ENCODE results near the gene HDAC2. TPM values are rescaled to one million over a fixed set of nuclear protein-coding genes. Genes with fewer than 3 reads are reported as not detected.
A peak's percentile ranks its signal among the peaks of the same experiment; 100 is the strongest.

Gene HDAC2
- total and polyA plus RNA-seq, 2 of the 13 experiments (the other 11 are each of a cell fraction or from before 2014, with no cell fraction given), result 99.6 to 114 TPM

- TF ChIP-seq ZSCAN20 (CRISPR knock-in tag; IDR thresholded peaks at IDR 0.05; ENCODE audit: borderline replicate concordance), result peak; percentile 57; the same call in 1 of the 2 replicates
- TF ChIP-seq PITX1 (CRISPR knock-in tag; IDR thresholded peaks at IDR 0.05), result 0 out of 2 replicates have a peak, but pooled peaks have one; percentile 15
- TF ChIP-seq SRY (CRISPR knock-in tag; IDR thresholded peaks at IDR 0.05), result no peak; the same call in 1 of the 2 replicates
- no peak for TF ChIP-seq ZNF451 (CRISPR knock-in tag; IDR thresholded peaks at IDR 0.05)
- peak; percentile 5 for TF ChIP-seq SAP130 (CRISPR knock-in tag; IDR thresholded peaks at IDR 0.05; ENCODE audit: low read depth)
- no peak for TF ChIP-seq SOX5 (CRISPR knock-in tag; IDR thresholded peaks at IDR 0.05; ENCODE audit: borderline replicate concordance)
- no peak for TF ChIP-seq FOXK2 (IDR thresholded peaks at IDR 0.05)
- no peak for TF ChIP-seq ZNF850 (CRISPR knock-in tag; conservative IDR thresholded peaks at IDR 0.05)
- no peak for TF ChIP-seq ZSCAN9 (CRISPR knock-in tag; IDR thresholded peaks at IDR 0.05; ENCODE audit: borderline replicate concordance)
- no peak for TF ChIP-seq ZNF879 (CRISPR knock-in tag; IDR thresholded peaks at IDR 0.05)
Measured at GRCh38 chr6:113969888-113970804, 802 bp downstream of the HDAC2 start (continued).

GRCh38 chr6:113968472-113968871 is 2.5 kb downstream of the HDAC2 start:
- peak overlapping the region; percentile 61 for H3K4me2 ChIP-seq (ENCODE audit: low read depth, low read length)
- no peak overlapping the region for H3K27ac ChIP-seq (ENCODE audit: extremely low read length, insufficient read depth, low read length)
- BruUV-seq (replicated peaks), result no TSS peak
- no peaks in the 10 kb centered on the region for H3K36me3 ChIP-seq (replicated peaks in 1 of 2; ENCODE audit: control insufficient read depth in 1 of 2, insufficient read depth in 2 of 2, low read length in 2 of 2)
- ATAC-seq (no peak), DNase-seq (ENCODE audit: low spot score) (no peak), FAIRE-seq (no peak)
- no peaks in the 10 kb centered on the region; a peak in 1 of 5 replicates for H3K27me3 ChIP-seq (ENCODE audit: control insufficient read depth in 1 of 2, insufficient read depth in 2 of 2, low read length in 2 of 2)
- no peaks in the 10 kb centered on the region for H3K9me3 ChIP-seq (ENCODE audit: low read length)
- ChIA-PET CTCF (ENCODE audit: low intra/inter-chr PET ratio, low total read pairs) (no interaction called here), POLR2A (no interaction called here)
- peak overlapping the region in 2 of 3 experiments; percentile 86 to 88; a peak in 5 of 6 replicates for H3K4me3 ChIP-seq (replicated peaks in 1 of 3; ENCODE audit: insufficient read depth in 1 of 3, low read depth in 2 of 3, low read length in 3 of 3)
- 80% methylated on average over 6 of the region's 6 CpGs for WGBS (ENCODE audit: low lambda C conversion rate)
- intact Hi-C loops (cut with micrococcal nuclease; ENCODE audit: unreplicated experiment) (no loop called here), in situ Hi-C loops (cut with HindIII; ENCODE audit: extremely low pct_ligation_motif_present, low pct_unique_long_range_greater_than_20kb) (no loop called here)
- H3K9ac ChIP-seq (ENCODE audit: insufficient read depth, low read depth, low read length), result peak overlapping the region; percentile 17; the same call in 1 of the 2 replicates
- H3K79me2 ChIP-seq (ENCODE audit: insufficient read depth, low read length), result peaks cover 75% of the 10 kb centered on the region
- H3K4me1 ChIP-seq (ENCODE audit: insufficient read depth, low read length), result peaks cover 44% of the 10 kb centered on the region
- no peak overlapping the region for H2AFZ ChIP-seq (ENCODE audit: low read length)
- H4K20me1 ChIP-seq (ENCODE audit: insufficient read depth, low read length), result peaks cover 54% of the 10 kb centered on the region
- TF ChIP-seq ESRRA (CRISPR knock-in tag; IDR thresholded peaks at IDR 0.05; ENCODE audit: low read depth) (no peak), GPBP1L1 (CRISPR knock-in tag; IDR thresholded peaks at IDR 0.05) (no peak), HMG20B (CRISPR knock-in tag; conservative IDR thresholded peaks at IDR 0.05) (no peak), ADNP (CRISPR knock-in tag; IDR thresholded peaks at IDR 0.05) (no peak), CEBPB (IDR thresholded peaks at IDR 0.05; ENCODE audit: borderline replicate concordance, low read depth, low read length) (no peak), KLF11 (CRISPR knock-in tag; IDR thresholded peaks at IDR 0.05) (no peak), ZHX1 (CRISPR knock-in tag; IDR thresholded peaks at IDR 0.05; ENCODE audit: low read depth) (no peak), MBD4 (IDR thresholded peaks at IDR 0.05; ENCODE audit: borderline replicate concordance, low read length) (no peak), PLSCR1 (CRISPR knock-in tag; IDR thresholded peaks at IDR 0.05; ENCODE audit: borderline replicate concordance) (no peak)
